H1 (cell line): ENCODE measurements around the gene HOXC11. TPM values are rescaled to one million over a fixed set of nuclear protein-coding genes. Genes with fewer than 3 reads are reported as not detected.
A peak's percentile ranks its signal among the peaks of the same experiment; 100 is the strongest.

ENCODE experiments used
- CEBPB ChIP-seq: IDR thresholded peaks from 2 replicates; pipeline ENCODE4 v1.6.1; 2012; ENCODE audit warnings: low read depth, low read length
- CHD7 ChIP-seq: fragments of 300-600 bp; sonication (generic); IDR thresholded peaks from 2 replicates; pipeline ENCODE4 v1.7.1; 2012; ENCODE audit warnings: low read length, moderate library complexity, mild to moderate bottlenecking, inconsistent platforms; ENCODE audit not compliant: insufficient replicate concordance
- RNF2 ChIP-seq: fragments of 200-900, 300-1000 bp; sonication (generic); IDR thresholded peaks from 2 replicates; pipeline ENCODE4 v1.7.1; 2016; ENCODE audit warnings: borderline replicate concordance, low read depth, mild to moderate bottlenecking, antibody characterized with exemption, low read length; ENCODE audit not compliant: poor library complexity, severe bottlenecking; ENCODE audit errors: missing control alignments
- polyA plus RNA-seq, 7 experiments: library from polyadenylated mRNA; depleted of rRNA in 3 of 7; stranded (reverse) in 5 of 7; unstranded in 2 of 7; fragments of >200 nt in 5 of 7; fragments of 200-250 nt in 2 of 7; gene quantifications; 1 replicate in 5 of 7; 2 replicates in 1 of 7; 4 replicates in 1 of 7; pipeline versions ENCODE4 v1.2.1 to v1.2.3, GENCODE V29; 2011 to 2013; ENCODE audit warnings: missing spikeins in 2 of 7, mixed read lengths in 2 of 7
- total RNA-seq: library from RNA; stranded (reverse); fragmentation: NEBNext Ultra II Directional; extraction: Animal tissue kit (Norgen Biotek cat#: 25700); gene quantifications from 2 replicates; pipeline ENCODE4 v1.2.1, GENCODE V29; 2021

The HOXC11 gene
- total and polyA plus RNA-seq, 2 of the 8 experiments (the other 6 are each of a cell fraction or from before 2014, with no cell fraction given), result not detected

GRCh38 chr12:53963005-53963404 is 9.9 kb upstream of the HOXC11 start (continued):
- TF ChIP-seq CHD7, result no peak
- peak; percentile 80 for TF ChIP-seq RNF2
- TF ChIP-seq CEBPB, result no peak
